Muscle layer of colon (tissue), 2 donors: ENCODE data around the gene SMKR1.
"Not testable (repeated sequence)": the region's sequence is repeated elsewhere in the genome, so short reads cannot be mapped to it uniquely, and the experiment has no call there.

Source experiments
- H3K27ac ChIP-seq: one replicate; pipeline ENCODE4 v1.7.0; 2013; ENCODE audit warnings: low read depth, mild to moderate bottlenecking, low read length, moderate library complexity
- H3K27me3 ChIP-seq, 2 donors: one replicate each; pipeline ENCODE4 v1.7.0; 2013; ENCODE audit warnings: low read length in 2 of 2, mild to moderate bottlenecking in 2 of 2; ENCODE audit not compliant: insufficient read depth in 2 of 2, control insufficient read depth in 1 of 2
- H3K36me3 ChIP-seq: one replicate; pipeline ENCODE4 v1.7.0; 2013; ENCODE audit warnings: mild to moderate bottlenecking, low read length; ENCODE audit not compliant: insufficient read depth
- H3K4me1 ChIP-seq: one replicate; pipeline ENCODE4 v1.7.0; 2013; ENCODE audit warnings: mild to moderate bottlenecking, low read length; ENCODE audit not compliant: insufficient read depth
- H3K4me3 ChIP-seq, 2 donors: one replicate each; pipeline ENCODE4 v1.7.0; 2013; ENCODE audit warnings: low read length in 2 of 2, low read depth in 1 of 2, mild to moderate bottlenecking in 1 of 2, moderate library complexity in 1 of 2
- H3K9ac ChIP-seq: one replicate; pipeline ENCODE4 v1.7.0; 2013; ENCODE audit warnings: low read length
- H3K9me3 ChIP-seq: one replicate; pipeline ENCODE4 v1.7.0; 2013; ENCODE audit warnings: mild to moderate bottlenecking, low read length
- donor health status: abdominal sarcoma.
- donor health status: Adenocarcinoma of cecum.

Gene SMKR1

GRCh38 chr7:129466796-129467195 is 35.5 kb upstream of the SMKR1 start:
- H3K4me1 ChIP-seq: no peaks in the 10 kb centered on the region
- no peak overlapping the region for H3K4me3 ChIP-seq
- no peaks in the 10 kb centered on the region for H3K27me3 ChIP-seq
- H3K36me3 ChIP-seq: no peaks in the 10 kb centered on the region
- no peaks in the 10 kb centered on the region for H3K9me3 ChIP-seq
- H3K9ac ChIP-seq: no peak overlapping the region
- no peak overlapping the region for H3K27ac ChIP-seq

GRCh38 chr7:129468087-129468486 is 34.2 kb upstream of the SMKR1 start:
- H3K27ac ChIP-seq: no peak overlapping the region
- H3K4me1 ChIP-seq: no peaks in the 10 kb centered on the region
- no peaks in the 10 kb centered on the region for H3K9me3 ChIP-seq
- H3K4me3 ChIP-seq: no peak overlapping the region
- H3K27me3 ChIP-seq: no peaks in the 10 kb centered on the region
- H3K9ac ChIP-seq: no peak overlapping the region
- H3K36me3 ChIP-seq: no peaks in the 10 kb centered on the region

- Histone ChIP-seq H3K4me1 (no peaks in the 10 kb centered on the region), H3K9me3 (no peaks in the 10 kb centered on the region), H3K27me3 (no peaks in the 10 kb centered on the region), H3K4me3 (no peak overlapping the region), H3K9ac (no peak overlapping the region), H3K36me3 (no peaks in the 10 kb centered on the region), H3K27ac (no peak overlapping the region)
Observed at GRCh38 chr7:129468547-129468946, 33.8 kb upstream of the SMKR1 start.

DNA sequence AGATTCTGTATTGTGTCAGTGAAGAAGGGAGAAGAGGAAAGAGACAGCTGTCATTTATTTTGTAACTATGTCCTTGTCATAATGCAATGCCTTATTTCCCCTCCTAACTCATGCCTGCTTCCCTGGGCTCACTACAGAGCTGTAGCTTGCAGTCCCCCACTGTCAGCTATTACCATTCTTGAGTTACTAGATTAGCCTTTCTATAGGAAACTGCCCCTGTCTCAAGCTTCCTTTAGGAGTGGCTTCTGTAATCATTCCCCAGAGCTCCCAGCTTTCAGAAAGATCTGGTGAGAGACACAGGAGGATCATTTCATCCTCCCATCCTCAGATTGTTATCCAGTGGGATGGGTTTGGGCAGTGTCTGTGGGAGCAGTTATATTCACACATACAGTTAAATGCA is 32.4 kb upstream of the SMKR1 start:
- Histone ChIP-seq H3K27me3 (no peaks in the 10 kb centered on the region), H3K36me3 (no peaks in the 10 kb centered on the region), H3K9ac (no peak overlapping the region), H3K4me3 (no peak overlapping the region), H3K9me3 (no peaks in the 10 kb centered on the region), H3K27ac (no peak overlapping the region), H3K4me1 (no peaks in the 10 kb centered on the region)

DNA sequence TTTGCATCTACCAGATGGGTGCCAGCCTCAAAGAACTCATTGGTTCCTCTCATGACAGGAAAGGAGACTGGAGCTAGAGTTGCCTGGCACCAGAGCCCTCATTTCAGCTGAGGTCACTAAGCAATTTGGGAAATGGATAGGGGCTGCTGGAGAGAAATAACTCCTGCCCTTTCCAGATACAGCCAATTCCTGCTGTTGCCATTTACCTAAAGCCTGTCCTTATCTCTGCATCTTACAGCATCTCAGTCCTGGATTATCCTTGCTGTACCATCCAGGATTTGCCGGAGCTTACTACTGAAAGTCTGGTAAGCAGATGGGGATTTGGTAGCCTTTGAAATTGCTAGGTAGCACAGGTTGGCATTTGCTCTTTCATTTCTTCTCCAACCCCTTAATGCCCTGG is 31.9 kb upstream of the SMKR1 start:
- H3K27me3 ChIP-seq: no peaks in the 10 kb centered on the region
- H3K27ac ChIP-seq: no peak overlapping the region
- H3K4me1 ChIP-seq: no peaks in the 10 kb centered on the region

DNA sequence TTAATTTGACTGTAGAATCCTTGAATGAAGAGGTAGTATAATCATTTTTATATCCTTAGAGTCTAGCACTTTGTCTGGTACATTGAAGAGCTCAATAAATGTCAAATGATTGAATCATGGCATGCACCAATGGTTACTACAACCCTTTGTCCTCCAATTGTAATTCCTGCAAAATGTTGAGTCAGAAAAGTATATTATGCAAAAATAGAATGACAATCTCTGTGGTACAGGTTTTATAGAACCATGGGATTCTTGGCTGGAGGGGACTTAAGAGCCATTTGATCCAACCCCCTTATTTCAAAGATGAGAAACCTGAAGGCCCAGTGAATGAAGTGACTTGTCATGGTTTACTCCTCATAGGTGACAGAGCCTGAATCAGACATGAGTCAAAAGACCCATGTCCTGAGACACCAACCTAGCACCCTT is 30.9 kb upstream of the SMKR1 start:
- Histone ChIP-seq H3K36me3 (no peaks in the 10 kb centered on the region), H3K27ac (no peak overlapping the region), H3K4me3 (no peak overlapping the region), H3K4me1 (no peaks in the 10 kb centered on the region), H3K9ac (no peak overlapping the region), H3K27me3 (no peaks in the 10 kb centered on the region), H3K9me3 (no peaks in the 10 kb centered on the region)

More for the DNA sequence above, 31.9 kb upstream of the SMKR1 start:
- no peak overlapping the region for H3K4me3 ChIP-seq
- H3K9ac ChIP-seq: no peak overlapping the region
- H3K9me3 ChIP-seq: no peaks in the 10 kb centered on the region
- H3K36me3 ChIP-seq: no peaks in the 10 kb centered on the region

DNA sequence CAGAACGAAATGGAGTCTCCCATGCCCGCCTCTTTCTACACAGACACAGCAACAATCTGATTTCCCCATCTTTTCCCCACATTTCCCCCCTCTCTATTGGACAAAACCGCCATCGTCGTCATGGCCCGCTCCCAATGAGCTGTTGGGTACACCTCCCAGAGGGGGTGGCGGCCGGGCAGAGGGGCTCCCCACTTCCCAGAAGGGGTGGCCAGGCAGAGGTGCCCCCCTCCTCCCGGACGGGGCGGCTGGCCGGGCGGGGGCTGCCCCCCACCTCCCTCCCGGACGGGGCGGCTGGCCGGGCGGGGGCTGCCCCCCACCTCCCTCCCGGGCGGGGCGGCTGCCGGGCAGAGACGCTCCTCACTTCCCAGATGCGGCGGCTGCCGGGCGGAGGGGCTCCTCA is 26.4 kb upstream of the SMKR1 start:
- not testable (repeated sequence) for H3K4me1 ChIP-seq, H3K36me3 ChIP-seq, H3K9me3 ChIP-seq, H3K27ac ChIP-seq, H3K9ac ChIP-seq, H3K4me3 ChIP-seq, H3K27me3 ChIP-seq

- H3K9ac ChIP-seq, H3K27me3 ChIP-seq, H3K27ac ChIP-seq, H3K4me1 ChIP-seq, H3K36me3 ChIP-seq, H3K4me3 ChIP-seq, H3K9me3 ChIP-seq: not testable (repeated sequence)
Observed at GRCh38 chr7:129476398-129476797, 25.9 kb upstream of the SMKR1 start.

DNA sequence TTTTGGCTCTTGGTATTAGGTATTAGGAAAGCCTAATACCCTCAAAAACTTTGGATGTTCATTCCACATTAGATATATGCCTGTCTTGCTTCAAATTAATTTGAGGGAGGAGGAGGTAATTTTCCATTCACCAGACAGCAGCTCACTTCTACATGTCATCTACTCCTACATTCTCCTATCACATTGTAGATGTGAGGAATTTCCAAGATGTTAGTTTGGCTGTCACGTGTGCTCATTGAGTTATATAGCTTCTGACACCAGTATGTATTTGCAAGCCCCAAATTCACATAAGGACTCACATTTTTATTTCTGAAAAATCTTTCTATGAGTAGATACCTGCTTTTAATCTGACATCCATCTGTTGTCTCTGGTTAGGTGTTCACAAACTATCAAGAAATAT is 22.5 kb upstream of the SMKR1 start:
- Histone ChIP-seq H3K27ac (no peak overlapping the region), H3K27me3 (no peaks in the 10 kb centered on the region), H3K9me3 (no peaks in the 10 kb centered on the region), H3K4me1 (no peaks in the 10 kb centered on the region), H3K4me3 (no peak overlapping the region), H3K9ac (no peak overlapping the region), H3K36me3 (no peaks in the 10 kb centered on the region)

GRCh38 chr7:129480674-129481363 is 21.5 kb upstream of the SMKR1 start:
- Histone ChIP-seq H3K27ac (no peak overlapping the region), H3K4me3 (no peak overlapping the region), H3K9ac (no peak overlapping the region), H3K9me3 (no peaks in the 10 kb centered on the region), H3K4me1 (no peaks in the 10 kb centered on the region), H3K36me3 (no peaks in the 10 kb centered on the region), H3K27me3 (no peaks in the 10 kb centered on the region)

DNA sequence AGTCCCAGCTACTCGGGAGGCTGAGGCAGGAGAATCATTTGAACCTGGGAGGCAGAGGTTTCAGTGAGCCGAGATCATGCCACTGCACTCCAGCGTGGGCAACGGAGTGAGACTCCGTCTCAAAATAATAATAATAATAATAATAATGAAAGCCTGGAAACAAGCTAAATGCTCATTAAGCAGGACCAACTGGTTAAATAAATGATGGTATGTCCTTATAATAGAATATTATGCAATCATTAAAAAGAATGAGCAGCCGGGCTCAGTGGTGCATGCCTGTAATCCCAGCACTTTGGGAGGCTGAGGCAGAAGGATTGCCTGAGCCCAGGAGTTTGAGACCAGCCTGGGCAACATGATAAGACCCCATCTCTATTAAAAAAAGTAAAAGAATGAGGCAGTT is 21.0 kb upstream of the SMKR1 start:
- not testable (repeated sequence) for H3K27me3 ChIP-seq, H3K9ac ChIP-seq, H3K4me1 ChIP-seq, H3K4me3 ChIP-seq, H3K9me3 ChIP-seq, H3K27ac ChIP-seq, H3K36me3 ChIP-seq

DNA sequence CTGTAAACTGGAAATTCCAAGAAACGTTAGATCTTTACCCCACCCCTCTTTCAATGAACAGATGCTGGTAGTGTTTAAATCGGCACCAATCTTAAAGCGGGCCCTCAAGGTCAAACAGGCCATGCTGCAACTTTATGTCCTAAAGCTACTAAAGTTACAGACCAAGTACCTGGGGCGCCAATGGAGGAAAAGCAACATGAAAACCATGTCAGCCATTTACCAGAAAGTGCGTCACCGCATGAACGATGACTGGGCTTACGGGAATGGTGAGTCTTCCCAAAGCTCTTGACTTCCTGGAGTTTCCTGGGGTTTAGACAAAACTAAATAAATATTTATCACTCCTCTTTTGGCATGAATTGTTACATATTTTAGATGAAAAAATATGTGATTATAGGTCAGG is 19.6 kb upstream of the SMKR1 start:
- no peak overlapping the region for H3K4me3 ChIP-seq
- H3K36me3 ChIP-seq: no peaks in the 10 kb centered on the region
- H3K27me3 ChIP-seq: no peaks in the 10 kb centered on the region
- H3K9ac ChIP-seq: no peak overlapping the region
- no peaks in the 10 kb centered on the region for H3K9me3 ChIP-seq
- H3K27ac ChIP-seq: no peak overlapping the region
- no peaks in the 10 kb centered on the region for H3K4me1 ChIP-seq
